ENCODE measurements around the gene RHNO1.
"Not testable (repeated sequence)": the region's sequence is repeated elsewhere in the genome, so short reads cannot be mapped to it uniquely, and the experiment has no call there.

RHNO1 gene

DNA sequence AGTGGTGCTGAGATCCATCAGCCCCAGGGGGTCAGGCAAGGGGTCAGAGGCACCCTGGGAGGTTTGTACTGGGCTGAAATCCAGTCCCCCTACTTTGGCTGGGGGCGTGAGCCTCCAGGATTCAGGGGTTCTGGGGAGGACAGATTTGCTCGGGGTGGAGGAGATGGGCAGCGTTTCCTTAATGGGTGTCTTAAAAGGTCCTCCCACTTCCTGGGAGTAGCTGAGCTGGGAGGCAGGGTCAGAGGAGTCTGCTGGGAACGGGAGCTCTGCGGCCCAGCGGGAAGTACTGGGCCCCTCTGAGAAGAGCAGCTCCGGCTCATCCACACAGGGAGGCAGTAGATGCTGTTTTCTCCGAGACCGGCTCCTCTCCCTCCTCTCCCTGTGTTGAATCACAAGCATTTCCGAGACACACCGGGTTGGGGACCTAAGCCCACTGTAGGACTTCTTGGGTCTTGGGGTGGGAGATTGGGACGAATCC, 18.0 kb upstream of the RHNO1 start:
- no peak for DNase-seq

DNA sequence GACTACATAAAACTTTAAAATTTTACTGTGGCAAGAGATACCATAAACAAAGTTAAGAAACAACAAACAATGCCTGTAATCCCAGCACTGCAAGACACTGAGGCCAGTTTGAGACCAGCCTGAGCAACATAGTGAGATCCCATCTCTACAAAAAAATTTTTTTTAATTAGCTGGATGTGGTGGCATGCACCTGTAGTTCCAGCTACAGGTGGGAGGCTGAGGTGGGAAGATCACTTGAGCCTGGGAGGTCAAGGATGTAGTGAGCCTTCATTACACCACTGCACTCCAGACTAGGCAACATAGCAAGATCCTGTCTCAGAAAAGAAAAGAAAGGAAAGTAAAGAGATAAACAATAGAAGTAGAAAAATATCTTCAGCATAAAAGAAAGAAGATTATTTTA, 16.9 kb upstream of the RHNO1 start:
- DNase-seq: no peak

DNA sequence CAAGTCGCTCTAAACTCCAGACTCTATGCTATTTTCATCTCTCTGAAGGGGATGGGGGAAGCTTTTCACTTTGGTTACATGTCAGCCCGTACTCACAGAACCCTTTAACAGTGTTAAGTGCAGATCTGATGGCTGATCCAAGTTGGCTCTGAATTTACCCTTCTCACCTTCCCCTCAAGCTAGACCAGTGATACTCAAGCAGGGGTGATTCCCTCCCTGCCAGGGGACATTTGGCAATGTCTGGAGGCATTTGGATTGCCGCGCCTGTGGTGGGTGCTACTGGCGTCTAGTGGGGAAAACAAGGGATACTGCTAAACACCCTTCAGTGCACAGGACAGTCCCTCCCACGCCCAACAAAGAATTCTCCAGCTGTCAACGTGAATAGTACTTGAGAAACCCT, 14.1 kb upstream of the RHNO1 start:
- DNase-seq: no peak

- not testable (repeated sequence) for DNase-seq
Measured at GRCh38 chr12:2863402-2863801, 13.6 kb upstream of the RHNO1 start.

GRCh38 chr12:2864198-2864597, 12.8 kb upstream of the RHNO1 start:
- DNase-seq: no peak

DNA sequence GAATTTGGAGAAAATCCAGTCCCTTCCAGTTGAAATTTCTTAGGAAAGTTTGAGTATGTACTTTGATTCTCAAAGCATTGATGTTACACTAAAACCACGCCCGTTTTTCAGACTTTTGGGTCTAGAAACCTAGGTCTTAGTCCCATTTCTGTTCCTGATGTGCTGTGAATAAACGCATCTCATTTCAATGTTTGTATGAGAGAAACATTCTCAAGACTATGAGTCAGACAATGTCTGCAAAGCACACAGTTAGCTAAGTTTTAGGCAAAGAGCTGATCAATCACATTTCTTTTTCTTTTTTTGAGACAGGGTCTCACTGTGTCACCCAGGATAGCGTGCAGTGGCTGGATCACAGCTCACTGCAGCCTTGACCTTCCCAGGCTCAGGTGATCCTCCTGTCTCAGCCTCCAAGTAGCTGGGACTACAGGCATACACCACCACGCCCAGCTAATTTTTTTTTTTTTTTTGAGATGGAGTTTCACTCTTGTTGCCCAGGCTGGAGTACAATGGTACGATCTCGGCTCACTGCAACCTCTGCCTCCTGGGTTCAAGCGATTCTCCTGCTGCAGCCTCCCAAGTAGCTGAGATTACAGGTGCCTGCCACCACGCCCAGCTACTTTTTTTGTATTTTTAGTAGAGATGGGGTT, 7.9 kb upstream of the RHNO1 start:
- DNase-seq: not testable (repeated sequence)

GRCh38 chr12:2876431-2877046, 484 bp upstream of the RHNO1 start:
- peak; percentile 58 for DNase-seq

- no peak for DNase-seq
Measured at GRCh38 chr12:2877953-2878732, 1.1 kb downstream of the RHNO1 start.

DNA sequence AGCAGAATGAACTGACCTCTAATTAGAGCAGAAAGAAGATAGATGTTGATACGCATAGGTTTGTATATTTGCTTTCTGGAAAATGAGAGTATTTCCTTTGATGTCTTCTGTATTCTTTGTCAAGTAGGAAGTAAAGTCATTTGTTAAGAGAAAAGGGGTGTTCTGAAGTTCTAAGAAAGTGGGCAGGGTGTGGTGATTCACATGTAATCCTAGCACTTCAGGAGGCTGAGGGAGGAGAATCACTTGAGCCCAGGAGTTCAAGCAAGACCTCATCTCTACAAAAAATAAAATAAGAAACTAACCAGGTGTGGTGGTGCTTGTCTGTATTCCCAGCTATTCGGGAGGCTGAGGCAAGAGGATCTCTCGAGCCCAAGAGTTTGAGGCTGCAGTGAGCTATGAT, 2.8 kb downstream of the RHNO1 start:
- no peak for DNase-seq

- no peak for DNase-seq
Measured at GRCh38 chr12:2884810-2885209, 7.8 kb downstream of the RHNO1 start.

- no peak for DNase-seq
Measured at GRCh38 chr12:2886768-2887450, 9.9 kb downstream of the RHNO1 start.

- DNase-seq: no peak
Measured at GRCh38 chr12:2890001-2890387, 13.0 kb downstream of the RHNO1 start.

DNA sequence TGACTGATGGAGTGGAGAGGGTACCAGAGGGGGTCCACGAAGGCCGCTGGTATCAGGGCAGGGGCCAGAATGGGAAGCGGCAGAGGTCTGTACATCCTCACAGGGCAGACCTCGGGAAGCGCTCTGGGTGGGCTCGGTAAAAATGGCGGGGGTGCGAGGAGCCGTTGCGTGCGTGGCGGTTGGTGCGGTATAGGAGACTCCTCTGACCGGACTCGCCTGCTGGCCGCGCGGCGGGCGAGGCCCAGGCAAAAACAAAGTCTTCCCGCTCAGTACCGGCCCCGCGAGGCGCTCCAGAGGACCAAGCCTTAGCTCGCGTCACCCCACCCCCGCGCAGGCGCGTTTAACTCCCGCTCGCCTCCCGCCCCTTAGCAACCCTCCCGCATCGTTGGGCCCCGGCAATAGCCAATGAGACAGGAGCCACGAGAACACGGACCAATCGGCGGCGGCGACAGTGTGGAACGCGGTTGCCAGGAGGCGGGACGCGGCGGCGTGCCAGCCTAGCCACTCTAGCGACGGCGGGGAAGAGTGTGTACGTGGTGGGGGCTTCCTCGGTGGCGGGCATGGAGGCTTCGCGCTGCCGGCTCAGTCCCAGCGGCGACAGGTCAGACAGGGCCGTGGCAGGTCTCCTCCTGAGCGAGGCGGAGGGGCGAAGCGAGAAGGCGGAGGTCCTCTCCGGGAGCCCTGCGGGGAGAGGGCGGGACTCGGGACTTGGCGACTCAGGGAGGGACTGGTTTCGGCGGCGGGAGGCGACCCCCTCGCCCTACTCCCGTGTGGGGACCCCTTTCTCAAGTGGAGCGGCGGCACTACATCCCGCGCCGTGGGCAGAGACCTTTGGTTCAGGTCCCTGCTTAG, 13.6 kb downstream of the RHNO1 start, which contains the start of gene TULP3:
Gene TULP3, plus strand, starts transcription at position 504 of the 852 bp plus-strand sequence. Its CDS starts 57 bp downstream, at position 561.
- DNase-seq: peak; percentile 99

DNA sequence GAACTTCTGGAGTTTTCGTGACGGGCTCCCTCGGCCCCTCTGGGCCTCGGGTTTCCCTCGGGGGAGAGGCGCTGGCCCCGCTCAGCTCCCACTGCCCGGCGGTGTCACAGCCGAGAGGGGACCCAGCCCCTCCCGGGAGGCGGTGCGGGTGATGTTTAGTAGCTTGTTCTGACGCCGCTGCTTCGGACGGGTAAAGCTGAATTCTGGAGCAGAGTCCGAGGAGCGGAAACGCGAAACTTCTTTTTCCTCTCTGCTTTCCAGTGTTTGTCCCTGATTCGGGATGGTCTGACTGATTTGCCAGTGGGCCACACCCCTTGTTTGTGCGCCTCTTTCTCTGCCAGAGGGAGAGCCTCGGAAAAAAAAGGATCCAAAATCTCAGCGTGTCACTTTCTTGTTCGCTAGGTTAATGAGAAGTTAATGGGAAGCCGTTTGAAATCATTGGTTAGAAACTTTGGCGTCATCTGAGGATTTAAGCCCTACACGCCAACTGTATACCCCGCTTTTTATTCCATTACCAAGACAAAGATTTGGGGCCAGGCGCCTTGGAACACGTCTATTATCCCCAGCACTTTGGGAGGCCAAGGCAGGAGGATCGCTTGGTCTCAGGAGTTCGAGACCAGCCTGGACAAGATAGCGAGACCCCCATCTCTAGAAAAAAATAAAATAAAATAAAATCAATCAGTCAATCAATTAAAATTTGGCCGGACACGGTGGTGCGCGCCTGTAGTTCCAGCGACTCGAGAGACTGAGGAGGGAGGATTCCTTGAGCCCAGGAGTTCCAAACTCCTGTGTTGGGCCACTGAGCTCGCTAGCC, 14.4 kb downstream of the RHNO1 start:
- DNase-seq: peak; percentile 51

- no peak for DNase-seq
Measured at GRCh38 chr12:2892246-2892645, 15.2 kb downstream of the RHNO1 start.

- no peak for DNase-seq
Measured at GRCh38 chr12:2893007-2893406, 16.0 kb downstream of the RHNO1 start.

GRCh38 chr12:2895051-2895451, 18.0 kb downstream of the RHNO1 start:
- DNase-seq: no peak

DNA sequence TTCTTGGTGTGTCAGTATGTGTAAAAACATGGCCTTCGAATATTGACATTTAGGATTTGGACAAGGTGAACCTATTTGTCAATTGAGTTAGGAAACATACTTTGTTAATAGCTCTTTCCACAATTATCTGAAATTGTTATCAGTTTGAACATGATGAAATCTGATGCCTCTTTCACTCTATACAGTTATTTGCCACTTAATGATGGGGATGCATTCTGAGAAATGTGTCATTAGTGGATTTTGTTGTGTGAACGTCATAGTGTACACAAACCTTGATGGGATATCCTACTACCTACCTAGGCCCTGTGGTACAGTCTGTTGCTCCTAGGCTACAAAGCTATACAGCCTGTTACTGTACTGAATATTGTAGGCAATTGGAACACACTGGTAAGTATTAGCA, 18.5 kb downstream of the RHNO1 start:
- no peak for DNase-seq

- DNase-seq: no peak
Measured at GRCh38 chr12:2897418-2897817, 20.4 kb downstream of the RHNO1 start.

DNA sequence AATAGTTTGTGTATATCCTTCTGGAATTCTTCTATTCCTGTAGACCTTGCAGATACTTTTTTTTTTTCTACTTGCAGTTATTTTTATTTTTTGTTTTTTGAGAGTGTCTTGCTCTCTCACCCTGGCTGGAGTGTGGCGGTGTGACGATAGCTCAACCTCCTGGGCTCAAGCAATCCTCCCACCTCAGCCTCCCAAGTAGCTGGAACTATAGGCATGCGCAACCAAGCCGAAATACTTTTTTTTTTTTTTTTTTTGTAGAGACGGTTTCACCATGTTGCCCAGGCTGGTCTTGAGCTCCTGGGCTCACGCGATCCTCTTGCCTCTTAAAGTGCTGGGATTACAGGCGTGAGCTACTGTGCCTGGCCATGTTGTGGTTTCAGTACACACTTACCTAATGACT, 23.6 kb downstream of the RHNO1 start:
- no peak for DNase-seq

DNA sequence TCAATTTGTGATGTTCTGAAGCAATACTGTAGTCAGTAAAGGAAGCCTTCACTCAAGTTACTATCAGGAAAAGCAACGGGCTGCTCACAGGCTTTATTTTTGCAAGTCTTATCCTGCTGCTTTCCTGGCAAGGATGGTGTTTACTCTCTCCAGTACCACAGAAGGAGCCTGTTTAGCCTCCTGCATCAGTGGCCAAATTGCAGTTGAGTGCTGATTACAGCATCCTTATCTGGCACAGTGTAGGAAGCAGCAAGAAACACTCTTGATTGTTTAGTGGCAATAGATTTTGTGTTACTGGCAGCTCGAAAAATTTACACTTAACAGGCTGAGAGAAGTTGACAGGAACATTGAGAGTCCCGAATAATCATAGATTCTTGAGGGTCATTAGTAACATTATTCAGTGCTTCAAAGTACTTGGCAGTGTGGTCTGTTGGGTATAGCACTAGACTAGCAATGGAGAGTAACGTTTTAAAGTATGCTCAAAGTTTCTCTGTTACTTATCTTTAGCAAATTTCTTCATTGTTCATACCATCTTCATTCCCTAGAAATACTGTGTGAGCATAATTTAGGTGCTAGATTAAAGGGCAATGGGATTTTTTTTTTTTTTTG, 25.4 kb downstream of the RHNO1 start:
- peak; percentile 56 for DNase-seq
